HG03064 (cell line): ENCODE measurements around the gene TRANK1.
A peak's percentile ranks its signal among the peaks of the same experiment; 100 is the strongest.
"Not testable (repeated sequence)": the region's sequence is repeated elsewhere in the genome, so short reads cannot be mapped to it uniquely, and the experiment has no call there.

Source experiments
- ATAC-seq: cut with Tn5 transposase; IDR thresholded peaks from one replicate; pipeline ENCODE4 v1.9.1; 2021; ENCODE audit warnings: low read depth; ENCODE audit not compliant: unreplicated experiment

TRANK1 gene

GRCh38 chr3:36957862-36958686, 13.2 kb upstream of the TRANK1 start:
- ATAC-seq = no peak

- no peak for ATAC-seq
Measured at GRCh38 chr3:36957063-36957462, 12.2 kb upstream of the TRANK1 start.

GRCh38 chr3:36956155-36956554, 11.3 kb upstream of the TRANK1 start:
- no peak for ATAC-seq

GRCh38 chr3:36954452-36955134, 9.7 kb upstream of the TRANK1 start:
- no peak for ATAC-seq

- not testable (repeated sequence) for ATAC-seq
Measured at GRCh38 chr3:36947814-36948213, 3.0 kb upstream of the TRANK1 start.

- no peak for ATAC-seq
Measured at GRCh38 chr3:36945333-36945980, 603 bp upstream of the TRANK1 start.

GRCh38 chr3:36944012-36944640, 728 bp downstream of the TRANK1 start:
- peak; percentile 63 for ATAC-seq

GRCh38 chr3:36943601-36944000, 1.3 kb downstream of the TRANK1 start:
- no peak for ATAC-seq

GRCh38 chr3:36942638-36943248, 2.1 kb downstream of the TRANK1 start:
- no peak for ATAC-seq

GRCh38 chr3:36941658-36942057, 3.2 kb downstream of the TRANK1 start:
- no peak for ATAC-seq

GRCh38 chr3:36941162-36941561, 3.7 kb downstream of the TRANK1 start:
- no peak for ATAC-seq

GRCh38 chr3:36937492-36937891, 7.4 kb downstream of the TRANK1 start:
- no peak for ATAC-seq

GRCh38 chr3:36933540-36934296, 11.1 kb downstream of the TRANK1 start:
- ATAC-seq = no peak

- ATAC-seq = not testable (repeated sequence)
Measured at GRCh38 chr3:36931424-36931823, 13.4 kb downstream of the TRANK1 start.

GRCh38 chr3:36928220-36928619, 16.6 kb downstream of the TRANK1 start:
- no peak for ATAC-seq

- ATAC-seq = no peak
Measured at GRCh38 chr3:36926292-36926897, 18.5 kb downstream of the TRANK1 start.

GRCh38 chr3:36924744-36925521, 19.9 kb downstream of the TRANK1 start:
- no peak for ATAC-seq

GRCh38 chr3:36923981-36924743, 20.7 kb downstream of the TRANK1 start:
- no peak for ATAC-seq
